Nucleus accumbens (tissue), 56 donors: Measurements from ENCODE around the gene ARHGAP6.

Experiments used
- DNase-seq, 56 donors: peaks; one replicate each; lab custom pipeline; 2025; lab: John Stamatoyannopoulos, UW

ARHGAP6 gene

GRCh38 chrX:11089802-11090201 lies 575.9 kb downstream of the ARHGAP6 start:
- DNase-seq: no peak
